MCF 10A (cell line): ENCODE measurements around the gene HPS4. TPM values are rescaled to one million over a fixed set of nuclear protein-coding genes. Genes with fewer than 3 reads are reported as not detected.
A peak's percentile ranks its signal among the peaks of the same experiment; 100 is the strongest.

Experiments used
- BruUV-seq: library from RNA; stranded (reverse); fragments of 400-500 nt; replicated peaks from 2 replicates; lab custom pipeline; 2021; lab: Mats Ljungman, UMichigan
- CTCF ChIA-PET: fragments of 300-600 bp; sonication (Branson Sonifier 250); formaldehyde crosslinking; extraction: SDS; loops from one replicate; lab custom pipeline; 2021; ENCODE audit warnings: antibody characterized with exemption, inconsistent platforms; lab: Yijun Ruan, JAX
- POLR2A ChIA-PET: fragments of 300-600, 350-650 bp; sonication (Branson Sonifier 250); formaldehyde crosslinking; extraction: SDS; loops from one replicate; lab custom pipeline; 2020; ENCODE audit warnings: antibody characterized with exemption, inconsistent platforms; lab: Yijun Ruan, JAX
- DNase-seq: peaks from one replicate; pipeline ENCODE4 v3.0.0-alpha.2; 2018; ENCODE audit not compliant: unreplicated experiment
- H3K27ac Mint-ChIP-seq: one replicate; pipeline ENCODE4 v1.8.0; 2022; ENCODE audit warnings: mild to moderate bottlenecking, low read depth, mixed read lengths; ENCODE audit not compliant: unreplicated experiment
- H3K27me3 Mint-ChIP-seq: one replicate; pipeline ENCODE4 v1.8.0; 2022; ENCODE audit warnings: mixed read lengths; ENCODE audit not compliant: insufficient read depth, unreplicated experiment
- H3K36me3 Mint-ChIP-seq: one replicate; pipeline ENCODE4 v1.8.0; 2022; ENCODE audit warnings: mild to moderate bottlenecking, moderate library complexity, mixed read lengths; ENCODE audit not compliant: insufficient read depth, unreplicated experiment
- H3K4me1 Mint-ChIP-seq: one replicate; pipeline ENCODE4 v1.8.0; 2022; ENCODE audit warnings: mixed read lengths; ENCODE audit not compliant: insufficient read depth, unreplicated experiment
- H3K4me3 Mint-ChIP-seq: one replicate; pipeline ENCODE4 v1.8.0; 2022; ENCODE audit warnings: mild to moderate bottlenecking, moderate library complexity, mixed read lengths; ENCODE audit not compliant: unreplicated experiment
- H3K9me3 Mint-ChIP-seq: one replicate; pipeline ENCODE4 v1.8.0; 2022; ENCODE audit warnings: mixed read lengths; ENCODE audit not compliant: unreplicated experiment
- intact Hi-C: fragments of 100-400 bp; cut with micrococcal nuclease; formaldehyde crosslinking; loops from 2 replicates; pipeline ENCODE4 v1.14.1; 2022
- total RNA-seq: library from RNA; stranded (reverse); gene quantifications from 2 replicates; pipeline ENCODE4 v1.2.3, GENCODE V29; 2022
- TF ChIP-seq, protein P1 (sequence below): fragments of 200-600 bp; IDR thresholded peaks from one replicate; pipeline ENCODE4 v1.8.0; 2022; ENCODE audit warnings: antibody characterized with exemption, mild to moderate bottlenecking; ENCODE audit not compliant: unreplicated experiment

HPS4 gene
- total RNA-seq, 1 experiment from 2014 or later, result 35.6 TPM

DNA sequence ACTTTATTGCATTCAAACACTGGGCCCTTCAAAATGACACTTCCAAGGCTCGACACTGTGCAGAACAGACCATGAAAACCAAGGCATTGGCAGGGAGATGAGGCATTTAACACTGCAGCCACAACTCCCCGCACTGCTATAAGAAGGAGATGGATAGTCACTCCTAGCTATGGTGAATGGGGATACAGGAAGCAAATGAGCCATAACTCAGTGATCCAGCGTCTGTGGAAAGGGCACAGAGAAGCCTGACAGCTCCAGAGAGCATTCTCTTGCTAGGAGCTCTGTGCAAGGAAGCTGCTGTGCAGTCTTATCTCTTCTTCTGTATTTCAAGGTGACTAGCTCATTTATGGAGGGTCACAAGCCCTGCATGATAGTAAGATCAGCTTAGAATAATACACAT, 20.9 kb downstream of the HPS4 start:
- Mint-ChIP-seq H3K9me3 (no peaks in the 10 kb centered on the region), H3K4me3 (no peak overlapping the region)
- intact Hi-C loops, result loop anchor here (5.0 kb wide), 1 partner anchor 45 kb away; no protein-coding TSS in a partner anchor

DNA sequence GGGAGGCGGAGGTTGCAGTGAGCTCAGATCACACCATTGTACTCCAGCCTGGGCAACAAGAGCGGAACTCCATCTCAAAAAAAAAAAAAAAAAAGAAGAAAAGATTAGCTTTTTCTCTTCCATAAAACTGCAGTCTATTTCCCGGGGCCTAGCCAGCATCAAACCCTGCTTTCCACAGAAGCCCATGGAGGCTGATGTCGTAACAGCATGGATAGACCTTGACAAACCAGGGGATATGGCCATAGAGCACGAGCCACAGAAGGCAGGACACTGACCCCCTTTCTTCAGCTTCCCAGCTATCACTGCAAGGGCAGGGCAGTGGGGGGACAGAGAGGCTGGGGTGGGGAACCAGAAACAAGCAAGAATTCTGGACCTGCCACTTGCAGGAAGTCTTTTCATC, 21.5 kb downstream of the HPS4 start:
- H3K4me1 Mint-ChIP-seq, result peaks cover 7% of the 10 kb centered on the region
- DNase-seq, result no peak
- ChIA-PET CTCF (interaction anchor here (0.7 to 5.4 kb wide), 23 partner anchors 10 to 852 kb away, joined by 3 to 172 read pairs (median 10); no protein-coding TSS in a partner anchor), POLR2A (interaction anchor here (1.7 kb wide), 1 partner anchor 8 kb away, joined by 5 read pairs; no protein-coding TSS in a partner anchor)
- no peaks in the 10 kb centered on the region for H3K9me3 Mint-ChIP-seq
- peaks cover 70% of the 10 kb centered on the region for H3K36me3 Mint-ChIP-seq
- H3K27ac Mint-ChIP-seq, result no peak overlapping the region
- no TSS peak for BruUV-seq
- intact Hi-C loops, result loop anchor here (5.0 kb wide), 1 partner anchor 45 kb away; no protein-coding TSS in a partner anchor
- H3K27me3 Mint-ChIP-seq, result no peaks in the 10 kb centered on the region
- no peak overlapping the region for H3K4me3 Mint-ChIP-seq
- TF ChIP-seq, protein P1, sequence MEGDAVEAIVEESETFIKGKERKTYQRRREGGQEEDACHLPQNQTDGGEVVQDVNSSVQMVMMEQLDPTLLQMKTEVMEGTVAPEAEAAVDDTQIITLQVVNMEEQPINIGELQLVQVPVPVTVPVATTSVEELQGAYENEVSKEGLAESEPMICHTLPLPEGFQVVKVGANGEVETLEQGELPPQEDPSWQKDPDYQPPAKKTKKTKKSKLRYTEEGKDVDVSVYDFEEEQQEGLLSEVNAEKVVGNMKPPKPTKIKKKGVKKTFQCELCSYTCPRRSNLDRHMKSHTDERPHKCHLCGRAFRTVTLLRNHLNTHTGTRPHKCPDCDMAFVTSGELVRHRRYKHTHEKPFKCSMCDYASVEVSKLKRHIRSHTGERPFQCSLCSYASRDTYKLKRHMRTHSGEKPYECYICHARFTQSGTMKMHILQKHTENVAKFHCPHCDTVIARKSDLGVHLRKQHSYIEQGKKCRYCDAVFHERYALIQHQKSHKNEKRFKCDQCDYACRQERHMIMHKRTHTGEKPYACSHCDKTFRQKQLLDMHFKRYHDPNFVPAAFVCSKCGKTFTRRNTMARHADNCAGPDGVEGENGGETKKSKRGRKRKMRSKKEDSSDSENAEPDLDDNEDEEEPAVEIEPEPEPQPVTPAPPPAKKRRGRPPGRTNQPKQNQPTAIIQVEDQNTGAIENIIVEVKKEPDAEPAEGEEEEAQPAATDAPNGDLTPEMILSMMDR, result no peak

More for the DNA sequence above, 20.9 kb downstream of the HPS4 start:
- Mint-ChIP-seq H3K27me3 (no peaks in the 10 kb centered on the region), H3K27ac (no peak overlapping the region), H3K36me3 (peaks cover 71% of the 10 kb centered on the region), H3K4me1 (peaks cover 7% of the 10 kb centered on the region)
- no TSS peak for BruUV-seq
- no peak for DNase-seq
- ChIA-PET CTCF (interaction anchor here (0.6 to 5.4 kb wide), 11 partner anchors 18 to 1016 kb away, joined by 4 to 172 read pairs (median 9); partner anchors contain the start of genes HPS4 and SRRD), POLR2A (interaction anchor here (1.2 kb wide), 1 partner anchor 22 kb away, joined by 3 read pairs; no protein-coding TSS in a partner anchor)
- TF ChIP-seq, protein P1, result no peak

DNA sequence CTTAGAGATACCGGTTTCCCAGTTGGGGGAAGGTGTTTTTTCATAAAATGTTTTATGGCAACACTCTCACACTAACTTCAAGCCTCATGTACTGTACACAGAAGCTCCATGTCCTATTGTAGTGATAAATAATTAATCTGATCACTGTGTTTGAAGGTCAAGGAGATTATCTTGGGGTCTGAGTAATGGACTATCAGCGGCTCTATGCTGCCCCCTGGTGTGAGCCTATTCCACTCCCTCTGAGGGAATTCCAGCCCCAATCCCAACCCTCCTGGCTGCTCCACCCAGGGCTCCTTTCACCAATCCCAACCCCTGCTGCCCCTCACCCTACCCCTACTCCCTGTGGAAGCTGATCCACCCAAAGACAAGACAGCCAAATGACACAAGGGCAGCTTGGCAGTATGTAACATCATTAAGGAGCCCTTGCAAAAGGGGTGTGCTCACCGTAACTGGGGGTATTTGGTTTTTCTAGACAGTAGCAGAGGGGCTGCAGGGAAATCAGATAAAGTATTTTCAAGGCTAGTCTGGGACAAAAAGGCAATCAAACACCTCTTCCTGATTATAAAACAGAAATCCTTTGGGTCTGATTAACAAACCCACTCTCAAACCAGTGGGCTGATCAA, 22.3 kb downstream of the HPS4 start:
- no peaks in the 10 kb centered on the region for H3K9me3 Mint-ChIP-seq
- peak; percentile 61 for DNase-seq
- POLR2A ChIA-PET, result interaction anchor here (1.3 to 1.7 kb wide), 3 partner anchors 9 to 63 kb away, joined by 5 to 6 read pairs (median 6); no protein-coding TSS in a partner anchor
- H3K27me3 Mint-ChIP-seq, result no peaks in the 10 kb centered on the region
- peaks cover 7% of the 10 kb centered on the region for H3K4me1 Mint-ChIP-seq
- TF ChIP-seq, protein P1, result peak; percentile 68
- no peak overlapping the region for H3K4me3 Mint-ChIP-seq
- no peak overlapping the region for H3K27ac Mint-ChIP-seq
- BruUV-seq, result no TSS peak
- intact Hi-C loops, result loop anchor here (1.0 to 5.0 kb wide), 2 partner anchors 44 to 63 kb away; no protein-coding TSS in a partner anchor
- CTCF ChIA-PET, result interaction anchor here (0.6 to 5.4 kb wide), 41 partner anchors 9 to 719 kb away, joined by 3 to 172 read pairs (median 5); partner anchors contain the start of genes HPS4 and SRRD
- peaks cover 63% of the 10 kb centered on the region for H3K36me3 Mint-ChIP-seq

DNA sequence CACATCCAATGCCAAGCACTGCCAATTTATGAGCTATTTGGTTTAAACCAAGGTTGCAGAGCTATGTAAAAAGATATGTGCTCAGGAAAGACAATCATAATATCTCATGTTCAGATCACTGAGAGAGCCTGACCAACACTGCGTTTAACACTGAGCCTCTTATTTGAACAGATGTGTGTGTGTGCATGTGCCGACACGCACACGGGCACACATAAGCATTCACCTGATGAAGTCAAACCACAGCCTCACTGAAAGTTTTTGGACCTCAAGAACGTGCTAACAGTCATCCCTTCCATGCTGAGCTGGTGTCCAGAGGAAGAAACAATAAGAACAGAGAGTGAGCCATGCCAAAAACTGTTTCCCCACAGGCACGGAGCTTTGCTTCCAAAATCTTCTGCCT, 23.4 kb downstream of the HPS4 start:
- POLR2A ChIA-PET, result interaction anchor here (1.3 to 1.4 kb wide), 4 partner anchors 43 to 96 kb away, joined by 3 to 6 read pairs (median 4); no protein-coding TSS in a partner anchor
- intact Hi-C loops, result loop anchor here (5.0 kb wide), 1 partner anchor 43 kb away; no protein-coding TSS in a partner anchor
- H3K4me3 Mint-ChIP-seq, result no peak overlapping the region
- DNase-seq, result no peak
- no TSS peak for BruUV-seq
- CTCF ChIA-PET, result interaction anchor here (0.6 to 5.4 kb wide), 30 partner anchors 8 to 893 kb away, joined by 3 to 172 read pairs (median 6); partner anchors contain the start of genes HPS4 and SRRD
- H3K4me1 Mint-ChIP-seq, result peaks cover 7% of the 10 kb centered on the region
- no peaks in the 10 kb centered on the region for H3K27me3 Mint-ChIP-seq
- H3K27ac Mint-ChIP-seq, result no peak overlapping the region
- H3K36me3 Mint-ChIP-seq, result peaks cover 59% of the 10 kb centered on the region
- H3K9me3 Mint-ChIP-seq, result no peaks in the 10 kb centered on the region
- TF ChIP-seq, protein P1, result no peak
